ENCODE results near the gene SAA1. TPM values are rescaled to one million over a fixed set of nuclear protein-coding genes. Genes with fewer than 3 reads are reported as not detected.

SAA1 gene
- total RNA-seq, 1 donor from 2014 or later, result 2.8 TPM

- H3K4me3 ChIP-seq (ENCODE audit: low read depth, low read length), result no peak overlapping the region
- no peak for DNase-seq (ENCODE audit: low read depth)
- no peaks in the 10 kb centered on the region for H3K27me3 ChIP-seq (ENCODE audit: control insufficient read depth, insufficient read depth, low read length)
- H3K36me3 ChIP-seq (ENCODE audit: control insufficient read depth, insufficient read depth, low read length), result no peaks in the 10 kb centered on the region
- no peak for TF ChIP-seq CTCF (IDR thresholded peaks at IDR 0.05; ENCODE audit: insufficient read depth, low read length, poor library complexity, severe bottlenecking)
These were observed 48.9 kb downstream of the SAA1 start for GRCh38 chr11:18314784-18315523.

- H3K36me3 ChIP-seq (ENCODE audit: control insufficient read depth, insufficient read depth, low read length), result no peaks in the 10 kb centered on the region
- H3K4me3 ChIP-seq (ENCODE audit: low read depth, low read length), result no peak overlapping the region
- H3K27me3 ChIP-seq (ENCODE audit: control insufficient read depth, insufficient read depth, low read length), result no peaks in the 10 kb centered on the region
- DNase-seq (ENCODE audit: low read depth), result no peak
- no peak for TF ChIP-seq CTCF (IDR thresholded peaks at IDR 0.05; ENCODE audit: insufficient read depth, low read length, poor library complexity, severe bottlenecking)
These were observed 49.8 kb downstream of the SAA1 start for GRCh38 chr11:18315893-18316292.

- DNase-seq (ENCODE audit: low read depth), result no peak
- H3K4me3 ChIP-seq (ENCODE audit: low read depth, low read length), result no peak overlapping the region
- H3K36me3 ChIP-seq (ENCODE audit: control insufficient read depth, insufficient read depth, low read length), result no peaks in the 10 kb centered on the region
- TF ChIP-seq CTCF (IDR thresholded peaks at IDR 0.05; ENCODE audit: insufficient read depth, low read length, poor library complexity, severe bottlenecking), result no peak
- H3K27me3 ChIP-seq (ENCODE audit: control insufficient read depth, insufficient read depth, low read length), result no peaks in the 10 kb centered on the region
These were observed 51.5 kb downstream of the SAA1 start for GRCh38 chr11:18317551-18317950.

Other genes with a start within 250 kb of the SAA1 start
- 0.07 and 0.38 TPM in 2 replicates for gene TPH1, start 220.0 kb upstream of the SAA1 start, total RNA-seq
- gene SAAL1, start 160.2 kb upstream of the SAA1 start, total RNA-seq, result 14.7 and 17.7 TPM in 2 replicates
- gene MRGPRX3, start 133.7 kb upstream of the SAA1 start, total RNA-seq, result not detected in 2 replicates
- not detected in 2 replicates for gene MRGPRX4, start 93.4 kb upstream of the SAA1 start, total RNA-seq
- gene SAA4, start 29.5 kb upstream of the SAA1 start, total RNA-seq, result 1.3 TPM in 1 of 2 replicates, not detected in the other
- gene SAA2, start 17.6 kb upstream of the SAA1 start, total RNA-seq, result 2.2 and 8.0 TPM in 2 replicates
- 15.1 and 15.7 TPM in 2 replicates for gene HPS5, start 55.9 kb downstream of the SAA1 start, total RNA-seq
- gene GTF2H1, start 56.3 kb downstream of the SAA1 start, total RNA-seq, result 57.2 and 58.5 TPM in 2 replicates
- gene LDHA, start 128.3 kb downstream of the SAA1 start, total RNA-seq, result 269 and 279 TPM in 2 replicates
- 0.82 and 2.6 TPM in 2 replicates for gene LDHC, start 146.1 kb downstream of the SAA1 start, total RNA-seq
- gene LDHAL6A, start 189.6 kb downstream of the SAA1 start, total RNA-seq, result not detected in 2 replicates

Data from kidney epithelial cell (primary cell).